ENCODE measurements around the gene HMCN1.

The HMCN1 gene

GRCh38 chr1:186234976-186235686 lies 500.9 kb downstream of the HMCN1 start:
- H3K27ac ChIP-seq (ENCODE audit: low read depth, low read length): no peak overlapping the region
- no peaks in the 10 kb centered on the region for H3K4me1 ChIP-seq (ENCODE audit: control insufficient read depth, insufficient read depth, low read length)
- no peak overlapping the region for H3K4me3 ChIP-seq (ENCODE audit: low read depth, low read length)
- H3K9me3 ChIP-seq (ENCODE audit: control insufficient read depth, insufficient read depth, low read length): no peaks in the 10 kb centered on the region
- H3K27me3 ChIP-seq (ENCODE audit: control insufficient read depth, insufficient read depth, low read length): no peaks in the 10 kb centered on the region
- H3K36me3 ChIP-seq (ENCODE audit: control insufficient read depth, insufficient read depth, low read length): no peaks in the 10 kb centered on the region
- H3K9ac ChIP-seq (ENCODE audit: low read depth, low read length): no peak overlapping the region

GRCh38 chr1:186235696-186236095 lies 501.5 kb downstream of the HMCN1 start:
- Histone ChIP-seq H3K27me3 (ENCODE audit: control insufficient read depth, insufficient read depth, low read length) (no peaks in the 10 kb centered on the region), H3K36me3 (ENCODE audit: control insufficient read depth, insufficient read depth, low read length) (no peaks in the 10 kb centered on the region), H3K4me1 (ENCODE audit: control insufficient read depth, insufficient read depth, low read length) (no peaks in the 10 kb centered on the region), H3K27ac (ENCODE audit: low read depth, low read length) (no peak overlapping the region), H3K9ac (ENCODE audit: low read depth, low read length) (no peak overlapping the region), H3K4me3 (ENCODE audit: low read depth, low read length) (no peak overlapping the region), H3K9me3 (ENCODE audit: control insufficient read depth, insufficient read depth, low read length) (no peaks in the 10 kb centered on the region)

GRCh38 chr1:186236921-186237320 lies 502.7 kb downstream of the HMCN1 start:
- Histone ChIP-seq H3K27ac (ENCODE audit: low read depth, low read length) (no peak overlapping the region), H3K9ac (ENCODE audit: low read depth, low read length) (no peak overlapping the region), H3K9me3 (ENCODE audit: control insufficient read depth, insufficient read depth, low read length) (no peaks in the 10 kb centered on the region), H3K27me3 (ENCODE audit: control insufficient read depth, insufficient read depth, low read length) (no peaks in the 10 kb centered on the region), H3K4me3 (ENCODE audit: low read depth, low read length) (no peak overlapping the region), H3K4me1 (ENCODE audit: control insufficient read depth, insufficient read depth, low read length) (no peaks in the 10 kb centered on the region), H3K36me3 (ENCODE audit: control insufficient read depth, insufficient read depth, low read length) (no peaks in the 10 kb centered on the region)

- no peaks in the 10 kb centered on the region for H3K9me3 ChIP-seq (ENCODE audit: control insufficient read depth, insufficient read depth, low read length)
- no peaks in the 10 kb centered on the region for H3K4me1 ChIP-seq (ENCODE audit: control insufficient read depth, insufficient read depth, low read length)
- no peak overlapping the region for H3K4me3 ChIP-seq (ENCODE audit: low read depth, low read length)
- no peaks in the 10 kb centered on the region for H3K36me3 ChIP-seq (ENCODE audit: control insufficient read depth, insufficient read depth, low read length)
- H3K9ac ChIP-seq (ENCODE audit: low read depth, low read length): no peak overlapping the region
- no peaks in the 10 kb centered on the region for H3K27me3 ChIP-seq (ENCODE audit: control insufficient read depth, insufficient read depth, low read length)
- no peak overlapping the region for H3K27ac ChIP-seq (ENCODE audit: low read depth, low read length)
These were observed 505.0 kb downstream of the HMCN1 start for GRCh38 chr1:186239171-186239570.

GRCh38 chr1:186240436-186240835 lies 506.2 kb downstream of the HMCN1 start:
- H3K27me3 ChIP-seq (ENCODE audit: control insufficient read depth, insufficient read depth, low read length): no peaks in the 10 kb centered on the region
- H3K9ac ChIP-seq (ENCODE audit: low read depth, low read length): no peak overlapping the region
- no peak overlapping the region for H3K27ac ChIP-seq (ENCODE audit: low read depth, low read length)
- H3K36me3 ChIP-seq (ENCODE audit: control insufficient read depth, insufficient read depth, low read length): no peaks in the 10 kb centered on the region
- no peaks in the 10 kb centered on the region for H3K9me3 ChIP-seq (ENCODE audit: control insufficient read depth, insufficient read depth, low read length)
- no peaks in the 10 kb centered on the region for H3K4me1 ChIP-seq (ENCODE audit: control insufficient read depth, insufficient read depth, low read length)
- H3K4me3 ChIP-seq (ENCODE audit: low read depth, low read length): no peak overlapping the region

Data from HUES48 (cell line).